Measurements from ENCODE around the gene NPEPL1. TPM values are rescaled to one million over a fixed set of nuclear protein-coding genes. Genes with fewer than 3 reads are reported as not detected.

NPEPL1 gene
- total RNA-seq, 2 experiments from 2014 or later: 13.7 to 15.2 TPM

DNA sequence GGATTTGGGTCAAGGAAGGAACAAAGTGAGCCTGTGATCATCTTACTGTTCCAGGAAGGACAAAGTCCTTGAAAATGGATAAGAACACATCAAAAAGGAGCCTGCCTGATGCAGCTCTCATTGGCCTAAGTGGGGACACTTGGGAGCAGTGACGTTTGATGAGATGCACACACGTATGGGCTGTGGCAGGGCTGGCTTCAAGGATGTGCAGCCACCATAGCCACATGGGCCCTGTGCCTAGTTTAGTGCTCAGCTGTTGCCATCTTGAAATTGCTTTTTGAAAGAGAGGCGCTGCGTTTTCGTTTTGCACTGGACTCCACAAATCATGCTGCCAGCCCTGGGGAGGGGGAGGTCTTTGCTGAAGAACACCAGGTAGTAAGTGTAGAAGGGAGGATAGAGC, 6.6 kb upstream of the NPEPL1 start:
- no peak for DNase-seq
- no peaks in the 10 kb centered on the region for H3K9me3 Mint-ChIP-seq
- H3K4me3 Mint-ChIP-seq: no peak overlapping the region
- no peak overlapping the region for H3K27ac Mint-ChIP-seq
- no peaks in the 10 kb centered on the region for H3K27me3 Mint-ChIP-seq
- H3K4me1 Mint-ChIP-seq: peaks cover 4% of the 10 kb centered on the region
- peaks cover 4% of the 10 kb centered on the region for H3K36me3 Mint-ChIP-seq

DNA sequence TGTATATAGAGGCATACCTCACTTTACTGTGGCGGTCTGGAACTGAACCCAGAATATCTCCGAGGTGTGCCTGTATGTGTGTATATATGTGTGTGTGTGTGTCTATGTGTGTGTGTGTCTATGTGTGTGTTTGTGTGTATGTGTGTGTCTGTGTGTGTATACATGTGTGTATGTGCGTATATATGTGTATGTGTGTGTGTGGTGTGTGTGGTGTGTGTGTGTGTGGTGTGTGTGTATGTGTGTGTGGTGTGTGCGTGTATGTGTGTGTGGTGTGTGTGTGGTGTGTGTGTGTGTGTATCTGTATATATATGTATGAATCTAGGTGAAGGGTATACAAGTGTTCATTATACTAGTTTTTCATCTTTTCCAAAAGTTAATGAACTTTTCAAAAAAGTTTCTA, 4.2 kb upstream of the NPEPL1 start:
- H3K27me3 Mint-ChIP-seq: no peaks in the 10 kb centered on the region
- no peak overlapping the region for H3K27ac Mint-ChIP-seq
- no peak for DNase-seq
- H3K9me3 Mint-ChIP-seq: no peaks in the 10 kb centered on the region
- H3K4me1 Mint-ChIP-seq: peaks cover 5% of the 10 kb centered on the region
- H3K36me3 Mint-ChIP-seq: peaks cover 3% of the 10 kb centered on the region
- no peak overlapping the region for H3K4me3 Mint-ChIP-seq

DNA sequence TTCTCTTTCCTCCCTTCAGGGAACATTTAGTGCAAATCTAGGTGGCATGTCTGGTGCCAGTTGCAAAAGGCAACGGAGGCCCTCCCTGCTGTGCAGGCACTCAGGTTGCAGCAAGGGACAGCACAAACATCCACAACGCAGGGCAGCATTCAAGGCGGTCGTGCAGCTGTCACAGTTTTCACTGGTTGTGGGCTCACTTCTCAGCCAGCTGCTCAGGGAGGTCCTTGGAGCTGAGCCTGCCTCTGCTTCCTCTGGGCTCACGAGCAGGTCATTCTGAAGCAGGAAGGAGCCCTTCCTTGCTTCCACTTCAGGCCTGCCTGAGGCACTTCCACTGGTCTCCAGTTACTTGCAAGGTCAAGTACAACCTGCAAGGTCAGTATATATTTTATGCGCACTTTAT, 3.8 kb upstream of the NPEPL1 start:
- no peaks in the 10 kb centered on the region for H3K9me3 Mint-ChIP-seq
- no peak overlapping the region for H3K4me3 Mint-ChIP-seq
- no peak overlapping the region for H3K27ac Mint-ChIP-seq
- H3K36me3 Mint-ChIP-seq: peaks cover 3% of the 10 kb centered on the region
- DNase-seq: no peak
- no peaks in the 10 kb centered on the region for H3K27me3 Mint-ChIP-seq
- H3K4me1 Mint-ChIP-seq: peaks cover 5% of the 10 kb centered on the region

DNA sequence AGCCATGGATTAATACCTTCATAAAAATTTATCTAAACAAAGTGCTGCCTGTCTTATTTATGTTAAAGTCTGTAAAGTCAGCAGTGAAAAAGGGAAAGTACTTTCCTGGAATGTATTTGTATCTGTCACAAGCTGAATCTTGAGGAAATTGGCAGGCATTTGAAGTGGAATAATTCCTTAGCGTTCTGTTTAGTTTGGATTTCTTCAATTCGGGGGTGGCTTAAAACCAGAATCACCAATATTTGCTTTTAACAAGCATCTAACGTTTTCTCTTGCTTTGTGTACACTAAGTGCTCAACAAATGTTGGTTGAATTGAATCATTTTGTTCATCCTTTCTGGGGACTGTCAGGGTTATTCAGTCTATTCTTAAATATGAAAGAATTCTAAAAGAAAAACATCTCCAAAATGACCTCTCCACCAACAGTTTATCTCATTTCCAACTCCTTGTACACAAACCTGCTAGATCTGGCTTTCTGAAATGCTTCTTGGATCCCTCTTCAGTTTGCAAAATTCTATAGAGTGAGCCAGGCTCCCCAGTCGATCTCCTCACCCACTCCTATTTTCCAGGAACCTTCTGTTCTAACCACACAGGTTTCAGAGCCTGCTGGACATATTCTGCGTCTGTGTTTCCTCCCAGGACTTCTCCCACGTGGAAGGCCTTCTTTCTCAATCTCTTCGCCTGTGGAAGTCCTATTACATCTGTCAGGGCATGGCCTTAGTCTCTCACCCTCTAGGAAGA, 2.0 kb upstream of the NPEPL1 start:
- Mint-ChIP-seq H3K9me3 (no peaks in the 10 kb centered on the region), H3K36me3 (no peaks in the 10 kb centered on the region), H3K4me1 (peaks cover 9% of the 10 kb centered on the region), H3K27me3 (no peaks in the 10 kb centered on the region), H3K4me3 (no peak overlapping the region), H3K27ac (peak overlapping the region; percentile 7)
- DNase-seq: no peak

DNA sequence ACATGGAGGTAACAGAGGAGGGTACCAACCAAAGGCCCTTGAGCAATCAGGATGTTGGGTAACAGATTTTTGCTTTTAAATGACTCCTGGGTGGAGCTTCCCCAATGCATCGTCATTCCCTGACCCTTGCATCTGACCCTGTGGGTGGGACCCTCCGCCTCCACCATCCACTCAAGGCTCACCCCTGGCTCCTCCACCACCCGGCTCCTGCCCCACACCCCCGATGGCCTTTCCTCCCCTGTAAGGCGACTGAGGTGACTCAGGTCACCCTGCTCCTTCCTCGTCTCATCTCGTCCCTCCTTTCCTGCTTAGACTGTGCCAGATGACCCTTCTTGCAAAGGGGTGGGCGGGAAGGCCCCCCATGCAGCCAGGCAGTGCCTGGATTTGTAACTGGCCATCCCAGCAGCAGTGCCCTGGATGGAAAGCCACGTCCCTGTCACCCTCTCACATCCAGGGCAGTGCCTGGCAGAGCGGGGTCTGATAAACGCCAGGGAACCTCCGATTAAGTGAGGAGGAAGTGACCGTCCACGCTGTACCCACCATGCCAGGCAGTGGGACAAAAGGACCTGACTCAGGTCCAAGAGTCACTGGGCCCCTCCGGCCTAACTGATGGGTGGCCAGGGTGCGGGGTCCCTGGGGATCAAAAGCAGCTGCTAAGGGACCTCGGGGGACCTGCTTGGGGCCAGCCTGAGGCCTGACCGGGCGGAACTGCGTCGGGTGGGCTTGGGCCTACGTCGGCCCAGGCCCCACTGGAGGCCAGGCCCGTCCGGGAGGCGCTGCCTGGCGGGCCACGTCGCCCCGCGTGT, 624 bp upstream of the NPEPL1 start:
- Mint-ChIP-seq H3K4me1 (peaks cover 9% of the 10 kb centered on the region), H3K4me3 (peak overlapping the region; percentile 13), H3K9me3 (no peaks in the 10 kb centered on the region), H3K27ac (peak overlapping the region; percentile 55), H3K36me3 (no peaks in the 10 kb centered on the region), H3K27me3 (no peaks in the 10 kb centered on the region)
- DNase-seq: no peak

DNA sequence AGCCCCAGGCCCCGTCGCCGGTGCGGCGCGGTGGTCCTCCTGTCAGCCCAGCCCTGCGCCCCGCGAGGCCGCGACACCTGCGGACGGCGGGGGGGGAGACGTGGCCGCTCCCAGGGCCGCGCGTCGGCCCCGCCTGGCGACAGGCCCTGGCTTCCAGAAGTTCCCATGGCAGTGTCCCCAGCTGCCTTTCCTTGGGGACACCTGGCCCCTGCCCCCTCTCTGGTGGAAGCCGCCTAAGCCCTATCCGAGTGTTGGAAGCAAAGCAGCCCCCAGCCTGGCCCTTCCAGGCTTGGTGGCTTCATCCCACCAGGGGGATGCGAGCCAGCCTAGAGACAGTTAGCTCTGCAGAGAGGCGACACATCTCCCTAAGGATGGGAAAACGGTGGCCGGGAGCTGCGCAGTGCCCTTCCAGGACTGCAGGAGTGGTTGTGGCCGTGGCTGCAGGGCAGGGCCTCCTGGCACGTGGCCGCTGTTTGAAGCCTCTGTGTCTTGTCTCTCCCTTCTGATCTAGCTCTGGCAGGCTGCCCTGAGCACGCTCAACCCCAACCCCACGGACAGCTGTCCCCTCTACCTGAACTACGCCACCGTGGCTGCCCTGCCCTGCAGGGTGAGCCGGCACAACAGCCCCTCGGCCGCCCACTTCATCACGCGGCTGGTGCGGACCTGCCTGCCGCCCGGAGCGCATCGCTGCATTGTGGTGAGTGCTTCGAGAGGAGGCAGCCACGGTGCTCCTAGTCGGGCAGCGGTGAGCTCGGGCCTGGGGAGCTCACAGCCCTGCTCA, 816 bp downstream of the NPEPL1 start:
- H3K27ac Mint-ChIP-seq: peak overlapping the region; percentile 69
- H3K27me3 Mint-ChIP-seq: no peaks in the 10 kb centered on the region
- peak; percentile 33 for DNase-seq
- H3K36me3 Mint-ChIP-seq: no peaks in the 10 kb centered on the region
- H3K4me3 Mint-ChIP-seq: peak overlapping the region; percentile 72
- no peaks in the 10 kb centered on the region for H3K9me3 Mint-ChIP-seq
- H3K4me1 Mint-ChIP-seq: peaks cover 9% of the 10 kb centered on the region

DNA sequence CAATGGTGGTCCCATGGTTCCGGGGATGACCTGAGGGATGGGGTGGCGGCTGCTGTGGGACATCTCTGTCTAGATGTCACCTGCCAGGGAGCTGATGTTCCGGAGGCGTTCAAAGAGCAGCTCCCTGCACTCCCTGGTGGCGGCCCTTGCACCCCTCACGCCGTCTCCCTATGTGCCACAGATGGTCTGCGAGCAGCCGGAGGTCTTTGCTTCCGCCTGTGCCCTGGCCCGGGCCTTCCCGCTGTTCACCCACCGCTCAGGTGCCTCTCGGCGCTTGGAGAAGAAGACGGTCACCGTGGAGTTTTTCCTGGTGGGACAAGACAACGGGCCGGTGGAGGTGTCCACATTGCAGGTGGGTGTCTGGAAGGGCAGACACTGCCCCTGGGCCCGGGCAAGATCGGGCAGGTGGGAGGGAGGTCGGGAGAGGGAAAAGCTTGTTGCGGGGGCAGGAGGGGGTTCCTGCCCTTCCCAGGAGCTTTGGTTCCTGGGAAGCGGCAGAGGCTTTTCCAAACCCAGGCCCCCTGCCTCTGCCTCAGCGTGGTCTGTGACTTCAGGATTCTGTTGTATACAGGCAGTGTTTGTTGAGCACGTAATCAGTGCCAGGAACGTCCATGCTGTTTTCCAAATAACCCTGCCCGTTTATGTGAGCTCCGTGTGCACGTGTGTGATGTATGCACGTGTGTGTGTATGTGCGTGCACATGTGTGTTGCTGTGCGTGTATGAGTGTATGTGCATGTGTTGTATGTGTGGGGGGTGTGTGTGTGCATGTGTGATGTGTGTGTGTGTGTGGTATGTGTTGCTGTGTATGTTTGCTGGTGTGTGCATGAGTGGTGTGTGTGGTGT, 1.9 kb downstream of the NPEPL1 start:
- Mint-ChIP-seq H3K36me3 (no peaks in the 10 kb centered on the region), H3K27ac (no peak overlapping the region), H3K27me3 (no peaks in the 10 kb centered on the region), H3K9me3 (no peaks in the 10 kb centered on the region), H3K4me3 (no peak overlapping the region), H3K4me1 (peaks cover 9% of the 10 kb centered on the region)
- no peak for DNase-seq

DNA sequence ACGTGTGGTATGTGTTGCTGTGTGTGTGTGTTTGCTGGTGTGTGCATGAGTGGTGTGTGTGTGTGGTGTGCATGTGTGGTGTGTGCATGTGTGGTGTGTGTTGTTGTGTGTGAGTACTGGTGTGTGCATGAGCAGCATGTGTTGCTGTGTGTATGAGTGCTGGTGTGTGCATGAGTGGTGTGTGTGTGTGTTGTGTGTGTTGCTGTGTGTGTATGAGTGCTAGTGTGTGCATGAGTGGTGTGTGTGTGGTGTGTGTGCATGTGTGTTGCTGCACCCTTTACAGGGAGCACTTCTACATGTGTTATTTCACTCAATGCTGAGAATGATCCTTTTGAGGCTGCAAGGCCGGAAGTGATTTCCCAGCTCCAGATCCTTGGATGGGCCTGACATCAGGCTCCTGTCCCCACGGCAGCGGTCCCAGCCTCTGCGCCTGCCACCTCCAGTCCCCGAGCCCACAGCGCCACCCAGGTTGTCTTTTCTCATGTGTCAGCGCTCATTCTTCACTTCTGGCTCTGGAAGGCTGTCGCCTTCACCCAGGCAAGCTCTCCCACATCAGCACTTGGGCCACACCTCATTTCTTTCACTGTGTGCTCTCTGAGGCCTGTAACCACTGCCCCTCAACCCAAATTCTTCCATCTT, 2.6 kb downstream of the NPEPL1 start:
- H3K4me3 Mint-ChIP-seq: no peak overlapping the region
- H3K4me1 Mint-ChIP-seq: peaks cover 9% of the 10 kb centered on the region
- H3K27me3 Mint-ChIP-seq: no peaks in the 10 kb centered on the region
- no peak for DNase-seq
- H3K27ac Mint-ChIP-seq: no peak overlapping the region
- no peaks in the 10 kb centered on the region for H3K36me3 Mint-ChIP-seq
- no peaks in the 10 kb centered on the region for H3K9me3 Mint-ChIP-seq

DNA sequence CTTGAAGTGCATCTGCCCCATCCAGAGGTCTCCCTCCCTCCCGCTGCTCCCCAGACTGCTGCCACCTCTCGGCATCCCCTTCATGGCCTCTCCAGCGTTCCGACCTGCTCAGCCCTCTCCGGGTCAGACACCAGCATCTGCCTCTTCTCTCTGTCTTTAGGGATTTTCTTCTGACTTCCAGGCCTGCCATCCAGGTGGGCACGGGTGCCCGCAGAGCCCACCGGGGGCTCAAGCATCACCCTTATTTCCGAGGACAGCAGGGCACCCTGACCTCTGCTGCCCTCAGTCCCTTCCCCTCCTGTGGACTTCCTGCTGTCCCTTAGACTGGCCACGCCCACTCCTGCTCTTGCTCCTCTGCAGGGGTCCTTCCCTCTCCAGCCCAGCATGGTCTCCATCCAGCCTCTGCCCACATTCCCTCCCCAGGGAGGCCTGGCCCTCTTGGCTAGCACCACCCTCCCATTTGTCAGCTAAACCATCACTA, 3.3 kb downstream of the NPEPL1 start:
- DNase-seq: no peak

DNA sequence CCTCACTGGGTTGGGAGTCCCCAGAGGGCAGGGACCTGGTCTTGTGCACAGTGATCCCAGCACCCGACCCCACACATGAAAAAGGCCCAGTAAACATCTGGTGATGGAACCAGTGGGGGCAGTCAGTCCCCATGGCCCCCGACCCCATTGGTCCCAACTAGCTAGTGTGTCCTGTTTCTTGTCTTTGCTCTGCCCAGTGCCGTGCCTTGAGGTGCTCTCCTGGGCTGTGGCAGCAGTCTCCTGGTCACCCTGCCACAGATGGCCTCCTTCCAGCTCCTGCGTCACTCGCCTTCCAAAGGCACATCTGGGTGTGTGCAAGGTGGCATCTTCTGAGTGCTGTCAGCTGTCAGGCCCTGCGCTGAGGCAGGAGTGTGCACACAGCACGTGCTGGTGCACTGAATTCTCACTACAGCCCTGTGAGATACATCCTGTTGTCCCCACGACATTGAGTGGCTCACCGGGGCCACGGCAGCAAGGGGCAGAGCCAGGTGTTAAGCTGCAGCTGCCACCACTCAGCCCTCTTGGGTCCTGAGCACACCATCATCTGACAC, 3.9 kb downstream of the NPEPL1 start:
- H3K4me1 Mint-ChIP-seq: peaks cover 4% of the 10 kb centered on the region
- H3K27me3 Mint-ChIP-seq: no peaks in the 10 kb centered on the region
- H3K27ac Mint-ChIP-seq: no peak overlapping the region
- H3K36me3 Mint-ChIP-seq: no peaks in the 10 kb centered on the region
- no peak for DNase-seq
- H3K9me3 Mint-ChIP-seq: no peaks in the 10 kb centered on the region
- no peak overlapping the region for H3K4me3 Mint-ChIP-seq

More for the DNA sequence above, 3.3 kb downstream of the NPEPL1 start:
- Mint-ChIP-seq H3K27me3 (no peaks in the 10 kb centered on the region), H3K4me3 (no peak overlapping the region), H3K36me3 (no peaks in the 10 kb centered on the region), H3K9me3 (no peaks in the 10 kb centered on the region), H3K27ac (no peak overlapping the region), H3K4me1 (peaks cover 5% of the 10 kb centered on the region)

DNA sequence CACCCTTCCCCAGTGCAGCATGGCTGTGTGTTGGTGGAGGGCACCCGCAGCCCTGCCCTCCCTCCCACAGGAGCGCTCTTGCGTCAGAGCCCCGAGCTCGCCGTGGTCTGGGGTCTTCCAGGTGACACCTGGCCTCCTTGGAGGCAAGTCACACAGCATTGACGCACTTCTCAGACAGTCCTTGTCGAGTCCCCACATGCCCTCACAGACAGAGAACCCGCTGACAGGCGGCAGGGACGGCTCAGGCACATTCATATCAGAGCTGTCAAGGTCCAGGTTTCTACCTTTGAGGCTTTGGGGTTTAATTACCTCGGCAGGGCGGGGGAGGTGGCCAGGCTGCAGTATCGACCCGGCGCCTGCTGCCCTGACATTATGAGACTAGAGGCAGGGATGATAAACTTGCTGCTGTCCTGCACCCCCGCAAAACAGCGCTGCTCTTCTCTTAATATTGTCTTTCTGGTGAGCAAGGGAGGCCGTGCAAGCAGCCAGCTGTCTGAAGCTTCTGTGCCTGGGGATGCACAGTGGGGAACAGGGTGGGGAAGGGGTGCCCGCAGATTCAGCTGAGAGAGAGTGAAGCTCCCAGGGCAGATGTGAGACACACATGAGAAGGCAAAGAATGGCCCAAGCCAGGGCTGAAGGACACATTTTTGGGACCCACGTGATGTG, 4.7 kb downstream of the NPEPL1 start:
- no peaks in the 10 kb centered on the region for H3K36me3 Mint-ChIP-seq
- no peaks in the 10 kb centered on the region for H3K27me3 Mint-ChIP-seq
- H3K27ac Mint-ChIP-seq: no peak overlapping the region
- no peak for DNase-seq
- H3K4me1 Mint-ChIP-seq: peaks cover 4% of the 10 kb centered on the region
- H3K9me3 Mint-ChIP-seq: no peaks in the 10 kb centered on the region
- H3K4me3 Mint-ChIP-seq: no peak overlapping the region

DNA sequence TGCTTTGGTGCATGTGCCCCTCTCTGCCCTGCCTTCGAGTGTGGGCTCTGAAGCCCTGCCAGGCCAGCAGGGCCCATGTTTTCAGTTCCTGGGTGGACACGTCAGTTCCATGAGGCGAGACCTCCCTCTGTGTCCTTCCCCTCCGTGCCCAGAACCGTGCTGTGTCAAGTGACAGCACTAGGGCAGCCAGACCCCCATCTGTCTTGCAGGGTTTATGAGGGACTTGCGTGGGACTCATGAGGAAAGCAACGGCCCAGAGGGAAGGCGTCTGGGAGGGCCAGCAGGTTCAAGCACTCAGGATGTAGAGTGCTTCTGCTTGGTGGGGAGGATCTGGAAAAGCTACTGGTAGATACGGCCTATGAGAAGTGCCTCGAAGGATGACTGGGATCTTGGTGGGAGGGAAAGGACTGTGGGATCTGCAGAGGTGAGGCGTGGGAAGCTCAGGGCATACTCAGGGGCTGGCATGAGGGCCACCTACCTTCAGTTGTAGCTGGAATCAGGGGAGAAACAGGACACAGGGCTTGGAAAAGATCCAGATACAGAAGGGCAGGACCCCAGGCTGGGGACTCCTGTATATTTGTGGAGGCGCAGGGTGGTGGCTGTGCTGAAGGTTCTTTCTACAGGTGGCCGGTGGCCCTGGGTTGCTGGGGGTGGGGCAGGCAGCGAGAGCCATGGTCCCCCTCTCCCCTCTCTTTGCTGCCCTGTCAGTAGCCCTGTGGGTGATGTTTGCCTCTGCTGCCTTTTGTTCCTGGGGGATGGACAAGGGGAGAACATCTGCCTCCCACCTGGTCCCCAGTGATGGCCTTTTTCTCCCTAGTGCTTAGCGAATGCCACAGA, 5.5 kb downstream of the NPEPL1 start:
- H3K27ac Mint-ChIP-seq: no peak overlapping the region
- no peaks in the 10 kb centered on the region for H3K9me3 Mint-ChIP-seq
- no peak for DNase-seq
- H3K4me3 Mint-ChIP-seq: no peak overlapping the region
- H3K27me3 Mint-ChIP-seq: no peaks in the 10 kb centered on the region
- H3K36me3 Mint-ChIP-seq: peaks cover 4% of the 10 kb centered on the region
- H3K4me1 Mint-ChIP-seq: peaks cover 4% of the 10 kb centered on the region
